Neural crest cell (in vitro differentiated cells): ENCODE results near the gene LRTM2. TPM values are rescaled to one million over a fixed set of nuclear protein-coding genes. Genes with fewer than 3 reads are reported as not detected.
A peak's percentile ranks its signal among the peaks of the same experiment; 100 is the strongest.

Experiments used
- DNase-seq: peaks from one replicate; pipeline ENCODE4 v3.0.0; 2021; ENCODE audit warnings: low read depth, mixed read lengths, low spot score
- H3K27ac Mint-ChIP-seq: one replicate; pipeline ENCODE4 v1.8.0; 2021; ENCODE audit warnings: mild to moderate bottlenecking, mixed read lengths; ENCODE audit not compliant: unreplicated experiment
- H3K27me3 Mint-ChIP-seq: 2 replicates; pipeline ENCODE4 v1.8.0; 2021; ENCODE audit warnings: low read depth, mild to moderate bottlenecking, mixed read lengths
- H3K36me3 Mint-ChIP-seq: 2 replicates; pipeline ENCODE4 v1.8.0; 2021; ENCODE audit warnings: low read depth, mild to moderate bottlenecking, mixed read lengths
- H3K4me1 Mint-ChIP-seq: 2 replicates; pipeline ENCODE4 v1.8.0; 2021; ENCODE audit warnings: mixed read lengths
- H3K4me3 Mint-ChIP-seq: one replicate; pipeline ENCODE4 v1.8.0; 2021; ENCODE audit warnings: mild to moderate bottlenecking, mixed read lengths
- H3K9me3 Mint-ChIP-seq: 2 replicates; pipeline ENCODE4 v1.8.0; 2021; ENCODE audit warnings: mixed read lengths
- CTCF ChIP-seq: fragments of 200-600 bp; sonication (generic); conservative IDR thresholded peaks from 2 replicates; pipeline ENCODE4 v1.5.0; 2021; ENCODE audit warnings: antibody characterized with exemption, mild to moderate bottlenecking
- total RNA-seq: library from RNA; stranded (reverse); gene quantifications from 2 replicates; pipeline ENCODE4 v1.2.1, GENCODE V29; 2021

Gene LRTM2
- total RNA-seq, 1 donor from 2014 or later: 0.19 TPM

GRCh38 chr12:1880153-1880845 is 59.9 kb downstream of the LRTM2 start:
- H3K4me3 Mint-ChIP-seq: no peak overlapping the region
- peaks cover 8% of the 10 kb centered on the region for H3K4me1 Mint-ChIP-seq
- H3K36me3 Mint-ChIP-seq: no peaks in the 10 kb centered on the region
- peak overlapping the region; percentile 81 for H3K27ac Mint-ChIP-seq
- no peak for DNase-seq
- no peaks in the 10 kb centered on the region for H3K9me3 Mint-ChIP-seq
- H3K27me3 Mint-ChIP-seq: no peaks in the 10 kb centered on the region
- no peak for TF ChIP-seq CTCF

GRCh38 chr12:1880876-1881275 is 60.5 kb downstream of the LRTM2 start:
- Mint-ChIP-seq H3K4me3 (no peak overlapping the region), H3K27ac (peak overlapping the region; percentile 31), H3K36me3 (no peaks in the 10 kb centered on the region), H3K27me3 (no peaks in the 10 kb centered on the region), H3K4me1 (peaks cover 4% of the 10 kb centered on the region), H3K9me3 (no peaks in the 10 kb centered on the region)
- no peak for DNase-seq
- TF ChIP-seq CTCF: no peak

GRCh38 chr12:1881301-1881700 is 60.9 kb downstream of the LRTM2 start:
- Mint-ChIP-seq H3K36me3 (no peaks in the 10 kb centered on the region), H3K27ac (no peak overlapping the region), H3K4me3 (no peak overlapping the region), H3K27me3 (no peaks in the 10 kb centered on the region), H3K9me3 (no peaks in the 10 kb centered on the region), H3K4me1 (no peaks in the 10 kb centered on the region)
- no peak for TF ChIP-seq CTCF
- DNase-seq: no peak

GRCh38 chr12:1881936-1882335 is 61.6 kb downstream of the LRTM2 start:
- H3K4me1 Mint-ChIP-seq: no peaks in the 10 kb centered on the region
- no peaks in the 10 kb centered on the region for H3K36me3 Mint-ChIP-seq
- peaks cover 3% of the 10 kb centered on the region for H3K9me3 Mint-ChIP-seq
- H3K27me3 Mint-ChIP-seq: no peaks in the 10 kb centered on the region
- H3K27ac Mint-ChIP-seq: no peak overlapping the region
- DNase-seq: no peak
- TF ChIP-seq CTCF: no peak
- H3K4me3 Mint-ChIP-seq: no peak overlapping the region

- TF ChIP-seq CTCF: no peak
- H3K4me3 Mint-ChIP-seq: no peak overlapping the region
- DNase-seq: no peak
- no peaks in the 10 kb centered on the region for H3K36me3 Mint-ChIP-seq
- H3K27me3 Mint-ChIP-seq: no peaks in the 10 kb centered on the region
- H3K27ac Mint-ChIP-seq: no peak overlapping the region
- no peaks in the 10 kb centered on the region for H3K4me1 Mint-ChIP-seq
- H3K9me3 Mint-ChIP-seq: peaks cover 4% of the 10 kb centered on the region
Observed at GRCh38 chr12:1882405-1882804, 62.0 kb downstream of the LRTM2 start.
